ENCODE data around the gene PRDM2.

Gene PRDM2

DNA sequence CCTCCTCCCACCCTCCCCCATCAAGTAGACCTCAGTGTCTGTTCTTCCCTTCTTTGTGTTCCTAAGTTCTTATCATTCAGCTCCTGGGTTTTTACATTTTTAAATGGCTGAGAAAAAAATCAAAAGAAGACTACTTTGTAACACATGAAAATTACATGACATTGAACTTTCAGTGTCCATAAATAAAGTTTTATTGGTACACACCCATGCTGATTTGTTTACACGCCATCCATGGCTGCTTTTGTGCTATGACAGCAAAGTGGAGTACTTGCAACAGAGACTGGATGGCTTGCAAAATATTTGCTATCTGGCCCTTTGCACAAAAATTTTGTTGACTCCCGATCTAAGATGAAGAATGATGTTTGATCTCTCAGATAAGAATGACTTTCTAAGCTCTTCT lies 171.4 kb downstream of the PRDM2 start:
- TF ChIP-seq, protein P1, sequence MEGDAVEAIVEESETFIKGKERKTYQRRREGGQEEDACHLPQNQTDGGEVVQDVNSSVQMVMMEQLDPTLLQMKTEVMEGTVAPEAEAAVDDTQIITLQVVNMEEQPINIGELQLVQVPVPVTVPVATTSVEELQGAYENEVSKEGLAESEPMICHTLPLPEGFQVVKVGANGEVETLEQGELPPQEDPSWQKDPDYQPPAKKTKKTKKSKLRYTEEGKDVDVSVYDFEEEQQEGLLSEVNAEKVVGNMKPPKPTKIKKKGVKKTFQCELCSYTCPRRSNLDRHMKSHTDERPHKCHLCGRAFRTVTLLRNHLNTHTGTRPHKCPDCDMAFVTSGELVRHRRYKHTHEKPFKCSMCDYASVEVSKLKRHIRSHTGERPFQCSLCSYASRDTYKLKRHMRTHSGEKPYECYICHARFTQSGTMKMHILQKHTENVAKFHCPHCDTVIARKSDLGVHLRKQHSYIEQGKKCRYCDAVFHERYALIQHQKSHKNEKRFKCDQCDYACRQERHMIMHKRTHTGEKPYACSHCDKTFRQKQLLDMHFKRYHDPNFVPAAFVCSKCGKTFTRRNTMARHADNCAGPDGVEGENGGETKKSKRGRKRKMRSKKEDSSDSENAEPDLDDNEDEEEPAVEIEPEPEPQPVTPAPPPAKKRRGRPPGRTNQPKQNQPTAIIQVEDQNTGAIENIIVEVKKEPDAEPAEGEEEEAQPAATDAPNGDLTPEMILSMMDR (IDR thresholded peaks at IDR 0.05; ENCODE audit: extremely low read depth, missing control alignments) = no peak
- no peak for DNase-seq (ENCODE audit: low spot score)

GRCh38 chr1:13871886-13872285 lies 171.9 kb downstream of the PRDM2 start:
- TF ChIP-seq, protein P1 (IDR thresholded peaks at IDR 0.05; ENCODE audit: extremely low read depth, missing control alignments) = no peak
- DNase-seq (ENCODE audit: low spot score) = no peak

GRCh38 chr1:13873032-13873431 lies 173.0 kb downstream of the PRDM2 start:
- TF ChIP-seq, protein P1 (IDR thresholded peaks at IDR 0.05; ENCODE audit: extremely low read depth, missing control alignments) = no peak
- DNase-seq (ENCODE audit: low spot score) = no peak
